Astrocyte (in vitro differentiated cells and primary cell): ENCODE results near the gene CYTH3. TPM values are rescaled to one million over a fixed set of nuclear protein-coding genes. Genes with fewer than 3 reads are reported as not detected.
A peak's percentile ranks its signal among the peaks of the same experiment; 100 is the strongest.
"Not testable (repeated sequence)": the region's sequence is repeated elsewhere in the genome, so short reads cannot be mapped to it uniquely, and the experiment has no call there.

Experiments used
- DNase-seq: peaks from one replicate; pipeline ENCODE4 v3.0.0-alpha.2; 2010; ENCODE audit warnings: low read depth
- FAIRE-seq: peaks from 2 replicates; lab custom pipeline; 2011; peaks lifted over from hg19 to GRCh38; lab: Jason Lieb, UNC
- H2AFZ ChIP-seq: 2 replicates; pipeline ENCODE4 v1.6.0; 2012; ENCODE audit warnings: low read depth, low read length, inconsistent platforms
- H3K27ac ChIP-seq: 2 replicates; pipeline ENCODE4 v1.5.1; 2011; ENCODE audit warnings: low read depth, low read length, inconsistent platforms
- H3K27me3 ChIP-seq: 2 replicates; pipeline ENCODE4 v1.6.0; 2011; ENCODE audit warnings: low read length, inconsistent platforms; ENCODE audit not compliant: insufficient read depth
- H3K36me3 ChIP-seq: 2 replicates; pipeline ENCODE4 v1.5.1; 2011; ENCODE audit warnings: low read length, inconsistent platforms; ENCODE audit not compliant: insufficient read depth
- H3K4me1 ChIP-seq: 2 replicates; pipeline ENCODE4 v1.5.1; 2011; ENCODE audit warnings: low read length, inconsistent platforms; ENCODE audit not compliant: insufficient read depth
- H3K4me2 ChIP-seq: 2 replicates; pipeline ENCODE4 v1.6.0; 2012; ENCODE audit warnings: low read length, inconsistent platforms
- H3K4me3 ChIP-seq: 2 replicates; pipeline ENCODE4 v1.5.1; 2011; ENCODE audit warnings: low read depth, mild to moderate bottlenecking, low read length, inconsistent platforms; ENCODE audit not compliant: insufficient read depth
- H3K79me2 ChIP-seq: 2 replicates; pipeline ENCODE4 v1.6.0; 2012; ENCODE audit warnings: mild to moderate bottlenecking, low read length, inconsistent platforms; ENCODE audit not compliant: insufficient read depth
- H3K9ac ChIP-seq: 2 replicates; pipeline ENCODE4 v1.6.0; 2012; ENCODE audit warnings: mild to moderate bottlenecking, low read length, inconsistent platforms
- H3K9me3 ChIP-seq: 2 replicates; pipeline ENCODE4 v1.5.1; 2012; ENCODE audit warnings: low read depth, mild to moderate bottlenecking, low read length, inconsistent platforms; ENCODE audit not compliant: insufficient read depth
- H4K20me1 ChIP-seq: 2 replicates; pipeline ENCODE4 v1.6.0; 2012; ENCODE audit warnings: low read length, inconsistent platforms; ENCODE audit not compliant: insufficient read depth
- H3K27ac Mint-ChIP-seq: one replicate; pipeline ENCODE4 v1.8.0; 2021; ENCODE audit warnings: mild to moderate bottlenecking, mixed read lengths; ENCODE audit not compliant: unreplicated experiment
- H3K27me3 Mint-ChIP-seq: one replicate; pipeline ENCODE4 v1.8.0; 2021; ENCODE audit warnings: low read depth, mixed read lengths; ENCODE audit not compliant: unreplicated experiment
- H3K36me3 Mint-ChIP-seq: one replicate; pipeline ENCODE4 v1.8.0; 2021; ENCODE audit warnings: low read depth, mixed read lengths; ENCODE audit not compliant: unreplicated experiment
- H3K4me1 Mint-ChIP-seq: one replicate; pipeline ENCODE4 v1.8.0; 2021; ENCODE audit warnings: low read depth, mixed read lengths; ENCODE audit not compliant: unreplicated experiment
- H3K4me3 Mint-ChIP-seq: one replicate; pipeline ENCODE4 v1.8.0; 2021; ENCODE audit warnings: mild to moderate bottlenecking, moderate library complexity, mixed read lengths; ENCODE audit not compliant: unreplicated experiment
- H3K9me3 Mint-ChIP-seq: one replicate; pipeline ENCODE4 v1.8.0; 2021; ENCODE audit warnings: mild to moderate bottlenecking, mixed read lengths; ENCODE audit not compliant: unreplicated experiment
- EZH2 ChIP-seq: IDR thresholded peaks from 2 replicates; pipeline ENCODE4 v1.6.1; 2012; ENCODE audit warnings: mild to moderate bottlenecking, low read length, inconsistent platforms; ENCODE audit not compliant: insufficient read depth
- total RNA-seq: library from RNA; stranded (reverse); gene quantifications from 2 replicates; pipeline ENCODE4 v1.2.1, GENCODE V29; 2021
- TF ChIP-seq, protein P1 (sequence below): IDR thresholded peaks from 2 replicates; pipeline ENCODE4 v1.5.1; 2011; ENCODE audit warnings: low read depth, mild to moderate bottlenecking, inconsistent platforms, low read length, moderate library complexity; ENCODE audit not compliant: insufficient read depth

The CYTH3 gene
- total RNA-seq, 1 donor from 2014 or later, result 29.3 TPM

- peaks cover 16% of the 10 kb centered on the region for H3K4me1 Mint-ChIP-seq
- Histone ChIP-seq H3K27ac (no peak overlapping the region), H3K79me2 (no peaks in the 10 kb centered on the region), H2AFZ (no peak overlapping the region), H3K9me3 (no peaks in the 10 kb centered on the region), H3K27me3 (no peaks in the 10 kb centered on the region), H3K4me1 (peaks cover 14% of the 10 kb centered on the region), H4K20me1 (no peaks in the 10 kb centered on the region), H3K36me3 (no peaks in the 10 kb centered on the region), H3K4me2 (no peak overlapping the region), H3K9ac (no peak overlapping the region), H3K4me3 (no peak overlapping the region)
- DNase-seq (no peak), FAIRE-seq (peak; percentile 13)
- H3K36me3 Mint-ChIP-seq, result peaks cover 2% of the 10 kb centered on the region
- no peaks in the 10 kb centered on the region for H3K27me3 Mint-ChIP-seq
- no peak for TF ChIP-seq EZH2
- TF ChIP-seq, protein P1, sequence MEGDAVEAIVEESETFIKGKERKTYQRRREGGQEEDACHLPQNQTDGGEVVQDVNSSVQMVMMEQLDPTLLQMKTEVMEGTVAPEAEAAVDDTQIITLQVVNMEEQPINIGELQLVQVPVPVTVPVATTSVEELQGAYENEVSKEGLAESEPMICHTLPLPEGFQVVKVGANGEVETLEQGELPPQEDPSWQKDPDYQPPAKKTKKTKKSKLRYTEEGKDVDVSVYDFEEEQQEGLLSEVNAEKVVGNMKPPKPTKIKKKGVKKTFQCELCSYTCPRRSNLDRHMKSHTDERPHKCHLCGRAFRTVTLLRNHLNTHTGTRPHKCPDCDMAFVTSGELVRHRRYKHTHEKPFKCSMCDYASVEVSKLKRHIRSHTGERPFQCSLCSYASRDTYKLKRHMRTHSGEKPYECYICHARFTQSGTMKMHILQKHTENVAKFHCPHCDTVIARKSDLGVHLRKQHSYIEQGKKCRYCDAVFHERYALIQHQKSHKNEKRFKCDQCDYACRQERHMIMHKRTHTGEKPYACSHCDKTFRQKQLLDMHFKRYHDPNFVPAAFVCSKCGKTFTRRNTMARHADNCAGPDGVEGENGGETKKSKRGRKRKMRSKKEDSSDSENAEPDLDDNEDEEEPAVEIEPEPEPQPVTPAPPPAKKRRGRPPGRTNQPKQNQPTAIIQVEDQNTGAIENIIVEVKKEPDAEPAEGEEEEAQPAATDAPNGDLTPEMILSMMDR, result no peak
- H3K4me3 Mint-ChIP-seq, result no peak overlapping the region
- peaks cover 10% of the 10 kb centered on the region for H3K9me3 Mint-ChIP-seq
- H3K27ac Mint-ChIP-seq, result no peak overlapping the region
Measured at GRCh38 chr7:6286486-6286885, 14.1 kb upstream of the CYTH3 start.

DNA sequence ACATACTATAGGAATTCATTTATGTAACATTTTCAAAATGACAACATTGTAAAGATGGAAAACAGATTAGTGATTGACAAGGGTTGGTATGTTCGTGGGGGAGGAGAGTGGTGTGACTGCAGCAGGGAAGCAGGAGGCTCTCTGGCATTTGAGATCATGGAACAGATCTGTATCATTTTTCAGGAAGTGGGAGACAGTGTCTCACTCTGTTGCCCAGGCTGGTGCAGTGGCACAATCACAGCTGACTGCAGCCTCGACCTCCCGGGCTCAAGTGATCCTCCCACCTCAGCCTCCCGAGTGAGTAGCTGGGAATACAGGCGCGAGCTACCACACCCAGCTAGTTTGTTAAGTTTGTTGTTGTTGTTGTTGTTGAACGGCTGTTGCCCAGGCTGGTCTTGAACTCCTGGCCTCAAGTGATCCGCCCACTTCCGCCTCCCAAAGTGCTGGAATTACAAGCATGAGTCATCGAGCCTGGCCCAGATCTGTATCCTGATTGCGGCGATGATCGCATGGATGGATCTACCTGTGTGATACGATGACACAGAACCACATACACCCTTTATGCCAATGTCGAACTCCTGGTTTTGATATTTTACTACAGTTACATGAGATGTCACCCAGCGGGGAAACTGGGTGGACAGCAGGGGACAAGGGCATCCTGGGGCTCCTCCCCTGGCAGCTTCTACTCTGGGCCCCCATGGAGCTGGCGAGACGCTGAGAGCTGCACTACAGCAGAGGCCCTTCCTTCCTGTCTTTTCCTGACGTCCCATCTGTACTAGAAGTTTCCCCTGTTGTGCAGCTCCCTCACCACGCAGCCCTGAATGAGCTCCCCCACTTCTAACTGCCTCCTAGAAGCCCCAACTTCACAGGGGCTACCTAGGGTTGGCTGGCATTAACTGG, 12.3 kb upstream of the CYTH3 start:
- Histone ChIP-seq H3K79me2 (no peaks in the 10 kb centered on the region), H3K9ac (no peak overlapping the region), H3K4me2 (no peak overlapping the region), H3K36me3 (no peaks in the 10 kb centered on the region), H3K27ac (peak overlapping the region; percentile 99), H3K27me3 (no peaks in the 10 kb centered on the region), H2AFZ (peak overlapping the region; percentile 4), H4K20me1 (no peaks in the 10 kb centered on the region), H3K4me1 (peaks cover 11% of the 10 kb centered on the region), H3K4me3 (no peak overlapping the region), H3K9me3 (no peaks in the 10 kb centered on the region)
- Mint-ChIP-seq H3K27me3 (no peaks in the 10 kb centered on the region), H3K9me3 (peaks cover 10% of the 10 kb centered on the region), H3K4me3 (peak overlapping the region; percentile 34), H3K36me3 (peaks cover 2% of the 10 kb centered on the region), H3K27ac (peak overlapping the region; percentile 99), H3K4me1 (peaks cover 16% of the 10 kb centered on the region)
- DNase-seq, result no peak
- no peak for FAIRE-seq
- TF ChIP-seq, protein P1, result no peak
- TF ChIP-seq EZH2, result no peak

- Histone ChIP-seq H3K9me3 (no peaks in the 10 kb centered on the region), H3K4me1 (peaks cover 11% of the 10 kb centered on the region), H3K36me3 (no peaks in the 10 kb centered on the region), H3K27me3 (no peaks in the 10 kb centered on the region), H3K4me3 (no peak overlapping the region), H2AFZ (no peak overlapping the region), H3K79me2 (no peaks in the 10 kb centered on the region), H3K4me2 (peak overlapping the region; percentile 81), H3K27ac (peak overlapping the region; percentile 99), H4K20me1 (no peaks in the 10 kb centered on the region), H3K9ac (peak overlapping the region; percentile 89)
- FAIRE-seq (no peak), DNase-seq (peak; percentile 27)
- Mint-ChIP-seq H3K27me3 (no peaks in the 10 kb centered on the region), H3K4me3 (no peak overlapping the region), H3K4me1 (peaks cover 18% of the 10 kb centered on the region), H3K36me3 (peaks cover 2% of the 10 kb centered on the region), H3K9me3 (peaks cover 10% of the 10 kb centered on the region), H3K27ac (peak overlapping the region; percentile 99)
- no peak for TF ChIP-seq EZH2
- TF ChIP-seq, protein P1, result no peak
Measured at GRCh38 chr7:6284055-6284400, 11.6 kb upstream of the CYTH3 start.

DNA sequence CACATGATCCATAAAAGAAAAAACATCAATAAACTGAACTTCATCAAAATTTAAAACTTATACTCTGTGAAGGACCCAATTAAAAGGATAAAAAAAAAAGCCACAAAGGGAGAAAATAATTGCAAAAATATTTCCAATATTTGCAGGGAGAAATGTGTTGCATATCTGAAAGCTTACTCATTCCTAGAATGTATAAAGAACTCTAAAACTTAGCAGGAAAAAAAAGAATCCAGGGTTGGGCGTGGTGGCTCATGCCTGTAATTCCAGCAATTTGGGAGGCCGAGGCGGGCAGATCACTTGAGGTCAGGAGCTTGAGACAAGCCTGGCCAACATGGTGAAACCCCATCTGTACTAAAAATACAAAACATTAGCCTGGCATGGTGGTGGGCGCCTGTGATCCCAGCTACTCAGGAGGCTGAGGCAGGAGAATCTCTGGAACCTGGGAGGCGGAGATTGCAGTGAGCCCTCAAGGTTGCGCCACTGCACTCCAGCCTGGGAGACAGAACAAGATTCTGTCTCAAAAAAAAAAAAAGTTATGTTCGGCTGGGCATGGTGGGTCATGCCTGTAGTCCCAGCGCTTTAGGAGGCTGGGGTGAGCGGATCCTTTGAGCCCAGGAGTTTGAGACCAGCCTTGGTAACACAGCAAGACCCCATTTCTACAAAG, 11.1 kb upstream of the CYTH3 start:
- H3K36me3 ChIP-seq, H3K79me2 ChIP-seq, H3K36me3 Mint-ChIP-seq, H3K9me3 ChIP-seq, H3K27me3 ChIP-seq, H3K4me3 ChIP-seq, H3K27me3 Mint-ChIP-seq, FAIRE-seq, H3K4me3 Mint-ChIP-seq, H2AFZ ChIP-seq, H4K20me1 ChIP-seq: not testable (repeated sequence)
- Mint-ChIP-seq H3K4me1 (peaks cover 18% of the 10 kb centered on the region), H3K9me3 (peaks cover 10% of the 10 kb centered on the region), H3K27ac (peak overlapping the region; percentile 99)
- Histone ChIP-seq H3K27ac (peak overlapping the region; percentile 99), H3K9ac (peak overlapping the region; percentile 89), H3K4me2 (peak overlapping the region; percentile 81), H3K4me1 (peaks cover 11% of the 10 kb centered on the region)
- peak; percentile 83 for DNase-seq
